ENCODE data around the gene CRACR2B. TPM values are rescaled to one million over a fixed set of nuclear protein-coding genes. Genes with fewer than 3 reads are reported as not detected.

CRACR2B gene
- total RNA-seq, 1 donor from 2014 or later = 19.3 TPM

DNA sequence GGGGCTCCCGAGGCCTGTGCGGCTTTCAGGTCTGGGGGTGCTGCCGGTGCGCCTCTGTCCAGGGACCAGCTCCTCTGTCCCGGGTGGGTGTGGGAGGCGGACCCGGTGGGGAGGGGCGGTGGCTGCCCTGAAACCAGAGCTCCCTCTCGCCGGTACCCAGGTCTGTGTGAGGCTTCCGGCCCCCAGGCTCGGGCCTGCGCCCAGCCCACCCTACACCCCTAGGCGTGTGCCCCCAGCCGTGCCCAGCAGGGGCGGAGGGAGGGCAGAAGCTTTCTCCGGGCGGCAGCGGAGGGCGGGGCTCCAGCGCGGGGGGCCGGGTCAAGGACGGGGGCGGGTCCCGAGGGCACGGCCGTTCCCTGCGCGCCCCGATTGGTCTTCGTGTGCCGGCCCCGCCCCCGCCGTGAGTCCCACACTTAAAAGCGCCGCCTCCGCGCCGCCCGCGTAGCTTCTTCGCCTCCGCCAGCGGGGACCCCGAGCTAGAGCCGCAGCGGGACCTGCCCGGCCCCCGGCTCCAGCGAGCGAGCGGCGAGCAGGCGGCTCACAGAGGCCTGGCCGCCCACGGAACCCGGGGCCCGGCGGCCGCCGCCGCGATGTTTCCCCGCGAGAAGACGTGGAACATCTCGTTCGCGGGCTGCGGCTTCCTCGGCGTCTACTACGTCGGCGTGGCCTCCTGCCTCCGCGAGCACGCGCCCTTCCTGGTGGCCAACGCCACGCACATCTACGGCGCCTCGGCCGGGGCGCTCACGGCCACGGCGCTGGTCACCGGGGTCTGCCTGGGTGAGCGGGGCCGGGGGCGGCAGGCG is 8.4 kb upstream of the CRACR2B start:
- no peaks in the 10 kb centered on the region for H3K27me3 Mint-ChIP-seq
- peak; percentile 90 for DNase-seq (ENCODE audit: extremely low spot score, unreplicated experiment)
- no peak overlapping the region for H3K27ac Mint-ChIP-seq
- no peaks in the 10 kb centered on the region for H3K9me3 Mint-ChIP-seq
- TF ChIP-seq, protein P1, sequence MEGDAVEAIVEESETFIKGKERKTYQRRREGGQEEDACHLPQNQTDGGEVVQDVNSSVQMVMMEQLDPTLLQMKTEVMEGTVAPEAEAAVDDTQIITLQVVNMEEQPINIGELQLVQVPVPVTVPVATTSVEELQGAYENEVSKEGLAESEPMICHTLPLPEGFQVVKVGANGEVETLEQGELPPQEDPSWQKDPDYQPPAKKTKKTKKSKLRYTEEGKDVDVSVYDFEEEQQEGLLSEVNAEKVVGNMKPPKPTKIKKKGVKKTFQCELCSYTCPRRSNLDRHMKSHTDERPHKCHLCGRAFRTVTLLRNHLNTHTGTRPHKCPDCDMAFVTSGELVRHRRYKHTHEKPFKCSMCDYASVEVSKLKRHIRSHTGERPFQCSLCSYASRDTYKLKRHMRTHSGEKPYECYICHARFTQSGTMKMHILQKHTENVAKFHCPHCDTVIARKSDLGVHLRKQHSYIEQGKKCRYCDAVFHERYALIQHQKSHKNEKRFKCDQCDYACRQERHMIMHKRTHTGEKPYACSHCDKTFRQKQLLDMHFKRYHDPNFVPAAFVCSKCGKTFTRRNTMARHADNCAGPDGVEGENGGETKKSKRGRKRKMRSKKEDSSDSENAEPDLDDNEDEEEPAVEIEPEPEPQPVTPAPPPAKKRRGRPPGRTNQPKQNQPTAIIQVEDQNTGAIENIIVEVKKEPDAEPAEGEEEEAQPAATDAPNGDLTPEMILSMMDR (conservative IDR thresholded peaks at IDR 0.05) = peak; percentile 41
- no peaks in the 10 kb centered on the region for H3K4me1 Mint-ChIP-seq (ENCODE audit: unreplicated experiment)
- H3K36me3 Mint-ChIP-seq = no peaks in the 10 kb centered on the region
- peak overlapping the region; percentile 66 for H3K4me3 Mint-ChIP-seq

DNA sequence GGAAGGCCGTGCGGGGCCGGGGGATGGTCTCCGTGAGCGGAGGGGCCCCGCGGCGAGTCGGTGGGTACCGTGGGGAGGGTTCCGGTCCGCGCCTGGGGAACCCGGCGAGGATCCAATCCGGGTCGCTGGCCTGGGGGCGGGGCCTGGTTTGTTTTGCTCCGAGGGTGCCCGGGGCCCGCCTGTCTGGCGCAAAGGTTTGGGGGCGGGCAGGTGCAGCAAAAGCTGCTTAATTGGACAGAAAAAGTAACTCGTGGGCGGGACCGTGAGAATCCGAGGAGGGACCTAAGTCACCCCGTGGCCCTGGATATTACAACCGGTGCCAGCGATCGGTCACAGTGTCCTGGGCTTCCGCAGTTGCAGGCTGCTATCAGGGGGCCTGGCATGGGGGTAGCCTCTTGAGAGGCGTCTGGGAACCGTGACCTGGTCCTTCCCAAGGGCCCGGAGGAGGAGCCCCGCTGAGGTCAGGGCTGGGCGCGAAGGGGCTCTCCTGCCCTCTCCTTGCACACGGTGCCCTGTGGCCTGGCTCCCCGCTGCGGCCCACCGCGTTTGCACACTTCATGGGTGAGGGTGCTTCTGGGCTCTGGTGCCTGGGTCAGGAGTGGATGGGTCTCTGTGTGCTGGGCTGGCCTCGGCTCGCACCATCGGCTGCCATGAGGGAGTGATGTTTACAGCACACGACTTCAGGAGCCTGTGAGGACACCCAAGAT is 7.6 kb upstream of the CRACR2B start:
- Mint-ChIP-seq H3K4me1 (ENCODE audit: unreplicated experiment) (no peaks in the 10 kb centered on the region), H3K9me3 (no peaks in the 10 kb centered on the region), H3K27ac (no peak overlapping the region), H3K4me3 (peak overlapping the region; percentile 87), H3K36me3 (no peaks in the 10 kb centered on the region), H3K27me3 (no peaks in the 10 kb centered on the region)
- DNase-seq (ENCODE audit: extremely low spot score, unreplicated experiment) = no peak
- TF ChIP-seq, protein P1 (conservative IDR thresholded peaks at IDR 0.05) = no peak

DNA sequence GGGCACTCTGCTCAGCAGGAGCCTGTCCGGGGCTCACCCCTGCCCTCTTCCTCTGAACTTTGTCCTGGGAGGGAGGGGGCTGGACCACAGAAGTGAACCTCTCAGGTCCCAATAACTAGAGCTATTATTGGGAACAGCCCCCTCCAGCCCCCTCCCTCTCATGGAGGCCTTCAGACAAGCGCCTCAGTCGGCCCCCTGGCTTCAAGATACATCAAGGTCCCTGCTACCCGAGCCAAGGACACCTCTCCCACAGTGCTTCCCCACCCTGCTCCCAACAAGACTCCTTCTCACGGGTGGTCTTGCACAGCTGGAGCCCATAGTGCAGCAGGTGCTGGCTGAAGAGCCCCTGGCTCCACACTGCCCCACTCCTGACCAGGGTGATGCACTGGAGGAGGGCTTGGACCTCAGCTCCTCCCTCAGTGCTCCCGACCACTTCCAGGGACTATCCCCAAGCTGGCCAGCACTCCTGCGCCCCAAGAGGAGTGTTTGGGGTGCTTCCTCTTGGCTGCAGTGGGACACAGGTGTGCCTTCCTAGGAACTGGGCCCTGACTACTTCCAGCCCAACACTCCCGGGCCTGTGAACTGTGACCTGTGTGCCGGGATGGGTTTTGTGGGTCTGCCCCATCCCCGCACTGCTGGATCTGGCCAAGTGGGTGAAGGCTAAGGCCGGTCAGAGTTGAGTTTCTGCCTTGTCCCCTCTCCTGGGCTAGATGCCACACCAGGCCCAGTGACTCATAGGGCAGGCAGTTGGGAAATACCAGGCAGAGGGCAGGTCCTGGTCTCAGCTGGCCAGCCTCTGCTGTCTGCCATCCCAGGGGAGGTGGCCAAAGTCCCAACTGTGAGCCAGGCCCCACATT is 6.8 kb upstream of the CRACR2B start:
- Mint-ChIP-seq H3K9me3 (no peaks in the 10 kb centered on the region), H3K4me3 (peak overlapping the region; percentile 87), H3K36me3 (no peaks in the 10 kb centered on the region), H3K27me3 (no peaks in the 10 kb centered on the region), H3K4me1 (ENCODE audit: unreplicated experiment) (no peaks in the 10 kb centered on the region), H3K27ac (no peak overlapping the region)
- TF ChIP-seq, protein P1 (conservative IDR thresholded peaks at IDR 0.05) = no peak
- DNase-seq (ENCODE audit: extremely low spot score, unreplicated experiment) = no peak

DNA sequence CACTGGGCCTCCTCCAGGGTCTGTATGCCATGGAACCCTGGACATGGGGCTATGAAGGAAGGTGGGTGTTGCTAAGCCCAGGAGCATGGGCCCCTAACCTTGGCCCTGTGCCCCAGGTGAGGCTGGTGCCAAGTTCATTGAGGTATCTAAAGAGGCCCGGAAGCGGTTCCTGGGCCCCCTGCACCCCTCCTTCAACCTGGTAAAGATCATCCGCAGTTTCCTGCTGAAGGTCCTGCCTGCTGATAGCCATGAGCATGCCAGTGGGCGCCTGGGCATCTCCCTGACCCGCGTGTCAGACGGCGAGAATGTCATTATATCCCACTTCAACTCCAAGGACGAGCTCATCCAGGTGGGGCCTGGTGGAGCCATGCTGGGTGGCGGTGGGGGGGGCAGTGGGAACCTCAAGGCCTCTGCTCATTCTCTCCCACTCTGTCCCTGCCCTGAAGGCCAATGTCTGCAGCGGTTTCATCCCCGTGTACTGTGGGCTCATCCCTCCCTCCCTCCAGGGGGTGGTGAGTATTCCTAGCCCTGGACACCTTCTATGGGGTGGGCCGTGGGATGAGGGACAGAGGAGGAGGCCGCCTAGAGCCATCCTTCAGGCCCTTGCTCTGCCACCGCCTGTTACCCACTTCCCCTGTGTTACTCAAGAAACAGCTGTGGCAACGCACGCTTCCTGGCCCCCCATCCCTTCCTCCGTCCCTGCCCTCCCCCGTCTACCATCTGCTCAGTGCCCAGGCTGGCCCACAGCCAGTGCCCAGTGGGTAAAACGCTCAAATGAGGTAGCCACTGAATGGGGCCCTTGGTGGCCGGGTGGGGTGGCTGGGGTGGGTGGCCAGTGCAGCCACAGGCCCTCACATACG is 6.0 kb upstream of the CRACR2B start:
- Mint-ChIP-seq H3K4me3 (peak overlapping the region; percentile 63), H3K9me3 (no peaks in the 10 kb centered on the region), H3K27me3 (peaks cover 5% of the 10 kb centered on the region), H3K27ac (no peak overlapping the region), H3K4me1 (ENCODE audit: unreplicated experiment) (no peaks in the 10 kb centered on the region), H3K36me3 (no peaks in the 10 kb centered on the region)
- DNase-seq (ENCODE audit: extremely low spot score, unreplicated experiment) = no peak
- TF ChIP-seq, protein P1 (conservative IDR thresholded peaks at IDR 0.05) = no peak

Data from type B pancreatic cell (in vitro differentiated cells).